Panc1 (cell line): ENCODE measurements around the gene MAP3K12. TPM values are rescaled to one million over a fixed set of nuclear protein-coding genes. Genes with fewer than 3 reads are reported as not detected.

Source experiments
- ATAC-seq: fragments of 200-7000 bp; cut with Tn5 transposase; 2 replicates; pipeline ENCODE4 v1.9.1; 2020; ENCODE audit warnings: mild to moderate bottlenecking, moderate library complexity
- BruUV-seq: library from RNA; stranded (reverse); fragments of 400-500 nt; replicated peaks from 2 replicates; lab custom pipeline; 2021; lab: Mats Ljungman, UMichigan
- CTCF ChIA-PET: fragments of 300-600 bp; sonication (Branson Sonifier 250); formaldehyde crosslinking; loops from one replicate; lab custom pipeline; 2022; ENCODE audit warnings: antibody characterized with exemption; lab: Charles Lee
- POLR2A ChIA-PET: fragments of 300-600 bp; sonication (Branson Sonifier 250); formaldehyde crosslinking; loops from one replicate; lab custom pipeline; 2022; ENCODE audit warnings: antibody characterized with exemption; lab: Charles Lee
- DNase-seq: peaks from one replicate; pipeline ENCODE4 v3.0.0-alpha.2; 2010; ENCODE audit warnings: low read depth, low spot score
- H3K27ac ChIP-seq: 2 replicates; pipeline ENCODE4 v1.5.1; 2011; ENCODE audit warnings: mild to moderate bottlenecking, low read length, inconsistent platforms
- H3K27me3 ChIP-seq: fragments of 200-500 bp; sonication (Bioruptor generic); 2 replicates; pipeline ENCODE4 v1.6.0; 2014; ENCODE audit warnings: low read length, inconsistent platforms; ENCODE audit not compliant: control insufficient read depth, insufficient read depth
- H3K36me3 ChIP-seq: fragments of 200-500 bp; sonication (Bioruptor generic); 2 replicates; pipeline ENCODE4 v1.5.1; 2014; ENCODE audit warnings: inconsistent platforms, mild to moderate bottlenecking, low read length, moderate library complexity; ENCODE audit not compliant: control insufficient read depth, insufficient read depth
- H3K4me1 ChIP-seq: 2 replicates; pipeline ENCODE4 v1.5.1; 2011; ENCODE audit warnings: inconsistent platforms, mild to moderate bottlenecking, low read length, moderate library complexity; ENCODE audit not compliant: control insufficient read depth, insufficient read depth
- H3K4me3 ChIP-seq, 2 experiments: 2 replicates each; pipeline ENCODE4 v1.5.1; 2011 to 2012; ENCODE audit warnings: low read depth in 2 of 2, low read length in 2 of 2, mild to moderate bottlenecking in 2 of 2, inconsistent platforms in 1 of 2, moderate library complexity in 1 of 2
- H3K9me3 ChIP-seq: fragments of 200-500 bp; sonication (Bioruptor generic); 2 replicates; pipeline ENCODE4 v1.5.1; 2014; ENCODE audit warnings: low read depth, mild to moderate bottlenecking, inconsistent platforms, low read length, moderate library complexity; ENCODE audit not compliant: control insufficient read depth, insufficient read depth
- CTCF ChIP-seq: fragments of 450-650 bp; IDR thresholded peaks from 2 replicates; pipeline ENCODE4 v1.5.1; 2017; ENCODE audit warnings: mild to moderate bottlenecking
- POLR2AphosphoS5 ChIP-seq: IDR thresholded peaks from 2 replicates; pipeline ENCODE4 v1.6.1; 2012; ENCODE audit warnings: mild to moderate bottlenecking, low read depth, low read length, moderate library complexity
- REST ChIP-seq, 2 experiments: IDR thresholded peaks; 2 replicates each; pipeline ENCODE4 v1.6.1; 2011 to 2012; ENCODE audit warnings: low read depth in 2 of 2, control low read depth in 1 of 2, low read length in 1 of 2, mild to moderate bottlenecking in 1 of 2, moderate library complexity in 1 of 2; ENCODE audit not compliant: insufficient read depth in 1 of 2
- SIN3A ChIP-seq: IDR thresholded peaks from 2 replicates; pipeline ENCODE4 v1.6.1; 2012; ENCODE audit warnings: low read depth, mild to moderate bottlenecking, low read length, moderate library complexity, borderline replicate concordance; ENCODE audit not compliant: insufficient read depth
- TCF7L2 ChIP-seq: IDR thresholded peaks from 2 replicates; pipeline ENCODE4 v1.6.1; 2011; ENCODE audit warnings: mild to moderate bottlenecking, low read depth, low read length, inconsistent platforms
- in situ Hi-C: cut with HindIII; loops from 2 replicates; pipeline ENCODE4 v1.10.0; 2016; ENCODE audit warnings: low sequenced_read_pairs, low pct_unique_long_range_greater_than_20kb
- intact Hi-C: fragments of 100-400 bp; cut with micrococcal nuclease; formaldehyde crosslinking; loops from one replicate; pipeline ENCODE4 v1.10.0; 2022; ENCODE audit not compliant: unreplicated experiment
- total RNA-seq: library from RNA; stranded (reverse); gene quantifications from one replicate; pipeline ENCODE4 v1.2.1, GENCODE V29; 2021; ENCODE audit not compliant: unreplicated experiment

MAP3K12 gene
- total RNA-seq, 1 experiment from 2014 or later: 32.2 TPM

GRCh38 chr12:53496752-53497032, 2.6 kb downstream of the MAP3K12 start:
- peaks cover 41% of the 10 kb centered on the region for H3K4me1 ChIP-seq
- intact Hi-C loops (no loop called here), in situ Hi-C loops (no loop called here)
- ChIA-PET POLR2A (no interaction called here), CTCF (no interaction called here)
- no peaks in the 10 kb centered on the region for H3K27me3 ChIP-seq
- no TSS peak for BruUV-seq
- H3K4me3 ChIP-seq: peak overlapping the region in 1 of 2 experiments; percentile 27; a peak in 2 of 4 replicates
- H3K36me3 ChIP-seq: no peaks in the 10 kb centered on the region; the same call in 1 of the 2 replicates
- DNase-seq (no peak), ATAC-seq (no peak)
- no peaks in the 10 kb centered on the region for H3K9me3 ChIP-seq
- H3K27ac ChIP-seq: peak overlapping the region; percentile 58
- no peak for TF ChIP-seq CTCF
- no peak for TF ChIP-seq SIN3A
- no peak for TF ChIP-seq POLR2AphosphoS5
- TF ChIP-seq TCF7L2: no peak
- no peak for TF ChIP-seq REST (IDR thresholded peaks at IDR 0.05; ENCODE audit: insufficient read depth in 1 of 2, low read depth in 2 of 2, low read length in 1 of 2)

- CTCF ChIA-PET: no interaction called here
- no peaks in the 10 kb centered on the region for H3K9me3 ChIP-seq
- intact Hi-C loops: no loop called here
- H3K27me3 ChIP-seq: no peaks in the 10 kb centered on the region
- TF ChIP-seq TCF7L2 (no peak), POLR2AphosphoS5 (no peak), CTCF (no peak), SIN3A (no peak), REST (IDR thresholded peaks at IDR 0.05; ENCODE audit: insufficient read depth in 1 of 2, low read depth in 2 of 2, low read length in 1 of 2) (no peak)
- in situ Hi-C loops: no loop called here
- peak overlapping the region; percentile 63 for H3K27ac ChIP-seq
- no peak overlapping the region; a peak in 1 of 4 replicates for H3K4me3 ChIP-seq
- no peak for ATAC-seq
- POLR2A ChIA-PET: no interaction called here
- H3K4me1 ChIP-seq: peaks cover 39% of the 10 kb centered on the region
- H3K36me3 ChIP-seq: no peaks in the 10 kb centered on the region; the same call in 1 of the 2 replicates
- DNase-seq: no peak
- BruUV-seq: no TSS peak
Observed at GRCh38 chr12:53495903-53496751, 3.1 kb downstream of the MAP3K12 start.
